K562 (cell line): ENCODE results near the gene LNX2. TPM values are rescaled to one million over a fixed set of nuclear protein-coding genes. Genes with fewer than 3 reads are reported as not detected.

Experiments used
- BMI1 ChIP-seq: fragments of 150-350 bp; IDR thresholded peaks from 2 replicates; pipeline ENCODE4 v1.6.1; 2014; ENCODE audit warnings: low read length
- GTF2A2 ChIP-seq: IDR thresholded peaks from 2 replicates; pipeline ENCODE4 v1.6.1; 2016; ENCODE audit warnings: mild to moderate bottlenecking, missing genetic modification characterization, missing compliant biosample characterization
- HDAC6 ChIP-seq: IDR thresholded peaks from 2 replicates; pipeline ENCODE4 v1.6.1; 2012; ENCODE audit warnings: low read depth, mild to moderate bottlenecking, control low read depth, inconsistent platforms, low read length, moderate library complexity
- HNRNPK ChIP-seq: fragments of 200-400 bp; formaldehyde crosslinking; IDR thresholded peaks from one replicate; pipeline ENCODE4 v1.6.1; 2018; ENCODE audit warnings: mild to moderate bottlenecking, low read depth, low read length; ENCODE audit not compliant: poor library complexity, severe bottlenecking
- HNRNPLL ChIP-seq: fragments of 200-400 bp; formaldehyde crosslinking; IDR thresholded peaks from 2 replicates; pipeline ENCODE4 v1.6.1; 2017; ENCODE audit warnings: low read length, low read depth, mild to moderate bottlenecking; ENCODE audit not compliant: poor library complexity, severe bottlenecking
- IFI16 ChIP-seq: fragments of 250-450 bp; sonication (Bioruptor Pico); IDR thresholded peaks from 2 replicates; pipeline ENCODE4 v2.1.2; 2022; ENCODE audit warnings: mild to moderate bottlenecking, inconsistent platforms
- JUNB ChIP-seq: fragments of 450-650 bp; formaldehyde crosslinking; conservative IDR thresholded peaks from 2 replicates; pipeline ENCODE4 v1.4.0; 2020; ENCODE audit warnings: mild to moderate bottlenecking
- NELFE ChIP-seq: IDR thresholded peaks from 2 replicates; pipeline ENCODE4 v1.6.1; 2011; ENCODE audit warnings: mild to moderate bottlenecking; ENCODE audit not compliant: insufficient read depth, insufficient read length
- RBM14 ChIP-seq: fragments of 200-400 bp; formaldehyde crosslinking; IDR thresholded peaks from 2 replicates; pipeline ENCODE4 v1.6.1; 2018; ENCODE audit warnings: low read depth, mild to moderate bottlenecking, low read length, moderate library complexity, borderline replicate concordance; ENCODE audit not compliant: insufficient read depth
- ZNF217 ChIP-seq: sonication (generic); formaldehyde crosslinking; IDR thresholded peaks from 2 replicates; pipeline ENCODE4 v1.8.0; 2022; ENCODE audit warnings: mild to moderate bottlenecking, missing genetic modification reagents
- ZNF347 ChIP-seq: fragments of 450-650 bp; formaldehyde crosslinking; IDR thresholded peaks from 2 replicates; pipeline ENCODE4 v1.4.0; 2020; ENCODE audit warnings: low read depth, mild to moderate bottlenecking, moderate library complexity
- ZNF507 ChIP-seq: conservative IDR thresholded peaks from 2 replicates; pipeline ENCODE4 v1.6.1; 2017; ENCODE audit warnings: missing genetic modification characterization, missing compliant biosample characterization
- ZNF785 ChIP-seq: fragments of 250-450 bp; sonication (Bioruptor Pico); IDR thresholded peaks from 2 replicates; pipeline ENCODE4 v1.4.0; 2020; ENCODE audit warnings: mild to moderate bottlenecking
- polyA plus RNA-seq, 8 experiments: library from polyadenylated mRNA; depleted of rRNA in 4 of 8; stranded (reverse) in 5 of 8; unstranded in 3 of 8; fragments of >200 nt; fragmentation: Nextera tagmentation in 2 of 8; fragmentation: Illumina TruSeq in 1 of 8; extraction: Ambion mirVana in 2 of 8; extraction: Trizol in 1 of 8; gene quantifications; 2 replicates each; pipeline versions ENCODE4 v1.2.1 to v1.2.3, GENCODE V29; 2011 to 2014; ENCODE audit warnings: inconsistent platforms in 1 of 8, missing spikeins in 1 of 8
- total RNA-seq, 7 experiments: library from RNA; depleted of rRNA in 6 of 7; stranded (reverse); fragments of >200 nt in 6 of 7; fragmentation: Illumina TruSeq in 2 of 7; extraction: Trizol in 2 of 7; gene quantifications; 2 replicates each; pipeline versions ENCODE4 v1.2.1 to v1.2.3, GENCODE V29; 2011 to 2021; ENCODE audit warnings: low replicate concordance in 1 of 7
- TF ChIP-seq, protein P1 (sequence below): fragments of 250-450 bp; sonication (Bioruptor Pico); IDR thresholded peaks from 2 replicates; pipeline ENCODE4 v1.8.0; 2022; ENCODE audit warnings: moderate library complexity, mild to moderate bottlenecking, inconsistent platforms
- TF ChIP-seq, protein P2 (sequence below): fragments of 250-450 bp; sonication (Bioruptor Pico); IDR thresholded peaks from 2 replicates; pipeline ENCODE4 v1.9.0; 2021; ENCODE audit warnings: mild to moderate bottlenecking
- TF ChIP-seq, protein P3 (sequence below): conservative IDR thresholded peaks from 2 replicates; pipeline ENCODE4 v1.6.1; 2011; ENCODE audit warnings: low read depth, mild to moderate bottlenecking, low read length; ENCODE audit not compliant: control insufficient read depth
- TF ChIP-seq, protein P4 (sequence below): fragments of 450-650 bp; formaldehyde crosslinking; IDR thresholded peaks from 2 replicates; pipeline ENCODE4 v1.4.0; 2020; ENCODE audit warnings: mild to moderate bottlenecking
- TF ChIP-seq, protein P5 (sequence below), 2 experiments: fragments of 450-650 bp; conservative IDR thresholded peaks; 2 replicates each; pipeline ENCODE4 v1.6.1; 2017; ENCODE audit warnings: mild to moderate bottlenecking in 2 of 2, moderate library complexity in 2 of 2
- TF ChIP-seq, protein P6 (sequence below): IDR thresholded peaks from 2 replicates; pipeline ENCODE4 v1.6.1; 2011; ENCODE audit warnings: borderline replicate concordance, low read depth, mild to moderate bottlenecking, moderate library complexity, low read length; ENCODE audit not compliant: insufficient read depth, poor library complexity, severe bottlenecking

LNX2 gene
- total and polyA plus RNA-seq, 9 of the 15 experiments (the other 6 are each of a cell fraction or from before 2014, with no cell fraction given) = 1.5 to 5.5 (median 4.0) TPM

DNA sequence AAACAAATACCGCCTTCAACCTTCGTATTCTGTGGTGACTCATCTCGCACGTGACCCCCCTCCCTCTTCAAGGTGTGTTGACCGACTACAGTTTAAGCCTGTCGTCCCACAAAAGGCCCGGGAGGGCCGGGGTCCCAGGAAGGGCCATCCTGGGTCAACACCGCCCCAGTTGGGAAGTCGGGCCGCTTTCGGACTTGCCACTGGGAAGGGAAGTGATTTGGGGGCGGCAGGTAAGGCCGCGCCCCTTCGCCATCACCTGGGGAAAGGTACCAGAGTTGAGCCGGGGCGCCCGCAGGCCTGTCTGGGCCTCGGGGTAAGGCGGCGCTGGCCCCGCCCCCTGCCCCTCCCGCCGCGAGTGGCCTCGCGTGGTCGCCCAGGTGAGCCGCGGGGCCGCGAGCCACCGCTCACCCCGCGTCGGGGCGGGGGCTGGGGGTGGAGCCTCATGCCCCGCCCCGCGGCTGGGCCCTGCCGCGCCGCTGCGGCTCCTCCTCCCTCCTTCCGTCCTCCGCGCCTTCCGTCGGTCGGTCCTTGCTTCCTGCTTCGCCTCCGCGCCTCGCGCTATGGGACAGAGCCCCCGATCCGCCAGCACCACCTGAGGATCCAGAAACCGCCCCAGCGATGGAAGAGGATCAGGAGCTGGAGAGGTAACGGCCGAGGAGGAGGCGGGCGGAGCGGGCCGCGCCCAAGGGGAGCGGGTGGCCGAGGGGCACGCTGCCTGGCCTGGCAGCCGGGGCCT lies 1.2 kb upstream of the LNX2 start, which contains the start of gene POLR1D (continued):
- TF ChIP-seq GTF2A2 (no peak), HDAC6 (no peak), ZNF217 (CRISPR knock-in tag) (no peak), RBM14 (no peak), ZNF347 (CRISPR knock-in tag) (no peak), NELFE (no peak), ZNF507 (tag) (no peak), ZNF785 (no peak), HNRNPLL (no peak), JUNB (CRISPR knock-in tag) (no peak; the same call in 1 of the 2 replicates), BMI1 (no peak), IFI16 (CRISPR knock-in tag) (no peak), HNRNPK (no peak)
- TF ChIP-seq, protein P1, sequence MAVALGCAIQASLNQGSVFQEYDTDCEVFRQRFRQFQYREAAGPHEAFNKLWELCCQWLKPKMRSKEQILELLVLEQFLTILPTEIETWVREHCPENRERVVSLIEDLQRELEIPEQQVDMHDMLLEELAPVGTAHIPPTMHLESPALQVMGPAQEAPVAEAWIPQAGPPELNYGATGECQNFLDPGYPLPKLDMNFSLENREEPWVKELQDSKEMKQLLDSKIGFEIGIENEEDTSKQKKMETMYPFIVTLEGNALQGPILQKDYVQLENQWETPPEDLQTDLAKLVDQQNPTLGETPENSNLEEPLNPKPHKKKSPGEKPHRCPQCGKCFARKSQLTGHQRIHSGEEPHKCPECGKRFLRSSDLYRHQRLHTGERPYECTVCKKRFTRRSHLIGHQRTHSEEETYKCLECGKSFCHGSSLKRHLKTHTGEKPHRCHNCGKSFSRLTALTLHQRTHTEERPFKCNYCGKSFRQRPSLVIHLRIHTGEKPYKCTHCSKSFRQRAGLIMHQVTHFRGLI (CRISPR knock-in tag) = no peak
- TF ChIP-seq, protein P2, sequence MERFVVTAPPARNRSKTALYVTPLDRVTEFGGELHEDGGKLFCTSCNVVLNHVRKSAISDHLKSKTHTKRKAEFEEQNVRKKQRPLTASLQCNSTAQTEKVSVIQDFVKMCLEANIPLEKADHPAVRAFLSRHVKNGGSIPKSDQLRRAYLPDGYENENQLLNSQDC (CRISPR knock-in tag) = no peak
- TF ChIP-seq, protein P3, sequence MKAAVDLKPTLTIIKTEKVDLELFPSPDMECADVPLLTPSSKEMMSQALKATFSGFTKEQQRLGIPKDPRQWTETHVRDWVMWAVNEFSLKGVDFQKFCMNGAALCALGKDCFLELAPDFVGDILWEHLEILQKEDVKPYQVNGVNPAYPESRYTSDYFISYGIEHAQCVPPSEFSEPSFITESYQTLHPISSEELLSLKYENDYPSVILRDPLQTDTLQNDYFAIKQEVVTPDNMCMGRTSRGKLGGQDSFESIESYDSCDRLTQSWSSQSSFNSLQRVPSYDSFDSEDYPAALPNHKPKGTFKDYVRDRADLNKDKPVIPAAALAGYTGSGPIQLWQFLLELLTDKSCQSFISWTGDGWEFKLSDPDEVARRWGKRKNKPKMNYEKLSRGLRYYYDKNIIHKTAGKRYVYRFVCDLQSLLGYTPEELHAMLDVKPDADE = peak; percentile 42; the same call in 1 of the 2 replicates
- TF ChIP-seq, protein P4, sequence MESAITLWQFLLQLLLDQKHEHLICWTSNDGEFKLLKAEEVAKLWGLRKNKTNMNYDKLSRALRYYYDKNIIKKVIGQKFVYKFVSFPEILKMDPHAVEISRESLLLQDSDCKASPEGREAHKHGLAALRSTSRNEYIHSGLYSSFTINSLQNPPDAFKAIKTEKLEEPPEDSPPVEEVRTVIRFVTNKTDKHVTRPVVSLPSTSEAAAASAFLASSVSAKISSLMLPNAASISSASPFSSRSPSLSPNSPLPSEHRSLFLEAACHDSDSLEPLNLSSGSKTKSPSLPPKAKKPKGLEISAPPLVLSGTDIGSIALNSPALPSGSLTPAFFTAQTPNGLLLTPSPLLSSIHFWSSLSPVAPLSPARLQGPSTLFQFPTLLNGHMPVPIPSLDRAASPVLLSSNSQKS = no peak
- TF ChIP-seq, protein P5, sequence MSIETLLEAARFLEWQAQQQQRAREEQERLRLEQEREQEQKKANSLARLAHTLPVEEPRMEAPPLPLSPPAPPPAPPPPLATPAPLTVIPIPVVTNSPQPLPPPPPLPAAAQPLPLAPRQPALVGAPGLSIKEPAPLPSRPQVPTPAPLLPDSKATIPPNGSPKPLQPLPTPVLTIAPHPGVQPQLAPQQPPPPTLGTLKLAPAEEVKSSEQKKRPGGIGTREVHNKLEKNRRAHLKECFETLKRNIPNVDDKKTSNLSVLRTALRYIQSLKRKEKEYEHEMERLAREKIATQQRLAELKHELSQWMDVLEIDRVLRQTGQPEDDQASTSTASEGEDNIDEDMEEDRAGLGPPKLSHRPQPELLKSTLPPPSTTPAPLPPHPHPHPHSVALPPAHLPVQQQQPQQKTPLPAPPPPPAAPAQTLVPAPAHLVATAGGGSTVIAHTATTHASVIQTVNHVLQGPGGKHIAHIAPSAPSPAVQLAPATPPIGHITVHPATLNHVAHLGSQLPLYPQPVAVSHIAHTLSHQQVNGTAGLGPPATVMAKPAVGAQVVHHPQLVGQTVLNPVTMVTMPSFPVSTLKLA (conservative IDR thresholded peaks at IDR 0.05) = peak in 1 of 2 experiments; percentile 57; a peak in 2 of 4 replicates
- TF ChIP-seq, protein P6, sequence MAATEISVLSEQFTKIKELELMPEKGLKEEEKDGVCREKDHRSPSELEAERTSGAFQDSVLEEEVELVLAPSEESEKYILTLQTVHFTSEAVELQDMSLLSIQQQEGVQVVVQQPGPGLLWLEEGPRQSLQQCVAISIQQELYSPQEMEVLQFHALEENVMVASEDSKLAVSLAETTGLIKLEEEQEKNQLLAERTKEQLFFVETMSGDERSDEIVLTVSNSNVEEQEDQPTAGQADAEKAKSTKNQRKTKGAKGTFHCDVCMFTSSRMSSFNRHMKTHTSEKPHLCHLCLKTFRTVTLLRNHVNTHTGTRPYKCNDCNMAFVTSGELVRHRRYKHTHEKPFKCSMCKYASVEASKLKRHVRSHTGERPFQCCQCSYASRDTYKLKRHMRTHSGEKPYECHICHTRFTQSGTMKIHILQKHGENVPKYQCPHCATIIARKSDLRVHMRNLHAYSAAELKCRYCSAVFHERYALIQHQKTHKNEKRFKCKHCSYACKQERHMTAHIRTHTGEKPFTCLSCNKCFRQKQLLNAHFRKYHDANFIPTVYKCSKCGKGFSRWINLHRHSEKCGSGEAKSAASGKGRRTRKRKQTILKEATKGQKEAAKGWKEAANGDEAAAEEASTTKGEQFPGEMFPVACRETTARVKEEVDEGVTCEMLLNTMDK = no peak
